Panc1 (cell line): ENCODE data around the gene RTF1.

Experiments used
- POLR2AphosphoS5 ChIP-seq: IDR thresholded peaks from 2 replicates; pipeline ENCODE4 v1.6.1; 2012; ENCODE audit warnings: mild to moderate bottlenecking, low read depth, low read length, moderate library complexity
- REST ChIP-seq, 2 experiments: IDR thresholded peaks; 2 replicates each; pipeline ENCODE4 v1.6.1; 2011 to 2012; ENCODE audit warnings: low read depth in 2 of 2, control low read depth in 1 of 2, low read length in 1 of 2, mild to moderate bottlenecking in 1 of 2, moderate library complexity in 1 of 2; ENCODE audit not compliant: insufficient read depth in 1 of 2
- SIN3A ChIP-seq: IDR thresholded peaks from 2 replicates; pipeline ENCODE4 v1.6.1; 2012; ENCODE audit warnings: low read depth, mild to moderate bottlenecking, low read length, moderate library complexity, borderline replicate concordance; ENCODE audit not compliant: insufficient read depth
- TCF7L2 ChIP-seq: IDR thresholded peaks from 2 replicates; pipeline ENCODE4 v1.6.1; 2011; ENCODE audit warnings: mild to moderate bottlenecking, low read depth, low read length, inconsistent platforms
- TF ChIP-seq, protein P1 (sequence below): fragments of 450-650 bp; IDR thresholded peaks from 2 replicates; pipeline ENCODE4 v1.5.1; 2017; ENCODE audit warnings: mild to moderate bottlenecking

DNA sequence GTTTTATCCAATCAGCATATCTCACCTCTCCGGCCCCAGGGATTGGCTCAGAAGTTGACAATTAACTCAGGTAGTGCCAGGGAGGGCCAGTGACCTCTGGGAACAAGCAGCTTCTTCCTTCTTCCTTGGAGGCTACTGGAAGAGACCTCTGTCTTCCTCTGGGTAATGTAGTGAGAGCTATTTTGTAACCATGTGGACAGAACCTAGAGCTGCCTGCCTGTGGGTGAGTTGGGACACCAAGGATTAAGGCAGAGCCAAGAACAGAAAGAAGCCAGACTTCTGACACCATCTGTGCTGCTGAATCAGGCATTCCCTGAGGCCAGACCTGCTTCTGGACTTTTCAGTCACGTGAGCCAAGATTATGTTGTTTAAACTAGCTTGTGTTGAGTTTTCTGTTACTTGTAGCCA lies 8.7 kb upstream of the RTF1 start:
- TF ChIP-seq, protein P1, sequence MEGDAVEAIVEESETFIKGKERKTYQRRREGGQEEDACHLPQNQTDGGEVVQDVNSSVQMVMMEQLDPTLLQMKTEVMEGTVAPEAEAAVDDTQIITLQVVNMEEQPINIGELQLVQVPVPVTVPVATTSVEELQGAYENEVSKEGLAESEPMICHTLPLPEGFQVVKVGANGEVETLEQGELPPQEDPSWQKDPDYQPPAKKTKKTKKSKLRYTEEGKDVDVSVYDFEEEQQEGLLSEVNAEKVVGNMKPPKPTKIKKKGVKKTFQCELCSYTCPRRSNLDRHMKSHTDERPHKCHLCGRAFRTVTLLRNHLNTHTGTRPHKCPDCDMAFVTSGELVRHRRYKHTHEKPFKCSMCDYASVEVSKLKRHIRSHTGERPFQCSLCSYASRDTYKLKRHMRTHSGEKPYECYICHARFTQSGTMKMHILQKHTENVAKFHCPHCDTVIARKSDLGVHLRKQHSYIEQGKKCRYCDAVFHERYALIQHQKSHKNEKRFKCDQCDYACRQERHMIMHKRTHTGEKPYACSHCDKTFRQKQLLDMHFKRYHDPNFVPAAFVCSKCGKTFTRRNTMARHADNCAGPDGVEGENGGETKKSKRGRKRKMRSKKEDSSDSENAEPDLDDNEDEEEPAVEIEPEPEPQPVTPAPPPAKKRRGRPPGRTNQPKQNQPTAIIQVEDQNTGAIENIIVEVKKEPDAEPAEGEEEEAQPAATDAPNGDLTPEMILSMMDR: no peak
- TF ChIP-seq REST (IDR thresholded peaks at IDR 0.05; ENCODE audit: insufficient read depth in 1 of 2, low read depth in 2 of 2, low read length in 1 of 2) (no peak), POLR2AphosphoS5 (no peak), SIN3A (no peak), TCF7L2 (no peak)
